HG03521 (cell line): ENCODE data around the gene PAN3.

ENCODE experiments used
- ATAC-seq: cut with Tn5 transposase; IDR thresholded peaks from one replicate; pipeline ENCODE4 v1.9.1; 2021; ENCODE audit warnings: mild to moderate bottlenecking, moderate library complexity; ENCODE audit not compliant: unreplicated experiment

PAN3 gene

DNA sequence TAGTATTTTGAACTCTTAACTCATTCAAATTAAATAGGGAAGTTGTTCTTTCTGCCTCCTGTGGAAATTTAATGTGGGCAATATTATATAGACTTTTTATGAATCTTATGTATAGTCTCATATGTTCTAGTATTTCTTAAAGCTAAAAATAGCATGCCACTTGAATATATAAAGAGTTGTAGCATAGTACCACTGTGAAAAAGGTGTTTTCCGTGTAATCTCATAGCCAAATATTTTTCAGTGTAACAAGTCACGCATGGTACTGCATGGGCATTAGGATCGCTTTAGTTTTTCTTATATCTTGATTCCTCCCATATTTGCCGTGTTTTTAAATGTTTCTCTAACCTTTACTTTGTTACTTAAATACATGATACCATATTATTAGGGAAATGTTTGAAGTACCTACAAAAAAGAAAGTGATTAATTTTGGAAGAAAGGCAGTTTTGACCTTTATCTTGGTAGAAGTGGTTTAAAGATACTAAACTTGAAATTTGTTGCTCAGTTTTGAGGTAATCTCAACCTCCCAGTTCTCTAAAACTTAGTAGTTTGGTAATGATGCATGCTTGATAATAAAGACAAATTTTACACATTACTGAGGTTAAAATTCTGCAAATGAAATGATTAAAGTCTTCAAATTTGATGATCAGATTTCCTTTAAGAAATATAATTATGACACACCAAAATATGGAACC lies 81.2 kb downstream of the PAN3 start:
- no peak for ATAC-seq

DNA sequence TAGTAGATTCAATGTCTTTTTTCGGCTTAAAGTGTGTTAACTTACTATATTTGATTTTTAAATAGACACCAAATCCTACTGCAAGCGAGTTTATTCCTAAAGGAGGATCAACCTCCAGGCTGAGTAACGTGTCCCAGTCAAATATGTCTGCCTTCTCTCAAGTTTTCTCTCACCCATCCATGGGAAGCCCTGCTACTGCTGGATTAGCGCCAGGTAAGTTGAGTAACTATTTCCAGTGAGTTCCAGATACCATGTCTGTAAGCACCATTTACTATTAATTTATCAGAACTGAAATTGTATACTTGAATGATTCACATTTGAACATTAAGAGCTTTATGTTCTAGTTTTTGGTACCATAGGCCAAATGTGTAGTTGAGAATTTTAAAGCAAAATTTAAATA lies 81.8 kb downstream of the PAN3 start:
- ATAC-seq: no peak

DNA sequence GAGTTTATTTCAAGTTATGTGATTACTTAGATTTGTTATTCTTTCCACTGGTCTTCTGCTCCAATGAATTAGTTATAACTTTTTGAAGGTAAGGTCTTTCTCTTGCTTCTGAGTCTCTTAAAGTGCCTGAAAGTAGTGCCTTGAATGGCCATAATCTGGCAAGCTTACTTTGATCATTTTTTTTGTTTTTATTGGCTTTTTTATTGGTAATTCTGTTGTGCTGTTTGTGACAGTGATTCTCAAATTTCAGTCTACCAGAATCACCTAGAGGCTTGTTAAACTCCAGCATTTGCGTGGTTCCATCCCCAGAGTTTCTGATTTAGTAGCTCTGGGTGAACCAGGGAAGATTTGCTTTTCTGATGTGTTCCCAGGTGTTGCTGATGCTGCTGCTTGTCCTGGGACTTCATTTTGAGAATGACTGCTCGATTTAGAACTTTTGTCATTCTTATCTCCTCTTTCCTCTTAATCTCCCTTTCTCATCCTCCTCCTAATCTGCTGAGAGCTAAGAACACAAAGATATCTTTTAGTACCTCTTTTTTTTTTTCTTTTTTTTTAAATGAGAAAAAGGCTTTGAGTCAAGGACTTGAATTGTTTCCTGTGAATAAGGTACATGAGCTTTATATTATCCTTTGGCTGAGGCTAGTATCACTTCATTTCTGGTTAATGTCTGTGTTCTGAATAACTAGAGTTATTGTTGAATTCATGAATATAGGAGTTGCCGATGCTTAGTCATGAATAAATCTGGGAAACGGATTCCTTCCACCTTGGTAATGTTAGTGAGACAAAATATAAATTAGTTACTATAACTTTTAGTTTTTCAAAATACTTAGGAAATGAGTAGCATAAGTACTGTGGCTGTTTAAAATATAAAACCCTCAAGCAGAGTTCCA lies 91.4 kb downstream of the PAN3 start:
- no peak for ATAC-seq

DNA sequence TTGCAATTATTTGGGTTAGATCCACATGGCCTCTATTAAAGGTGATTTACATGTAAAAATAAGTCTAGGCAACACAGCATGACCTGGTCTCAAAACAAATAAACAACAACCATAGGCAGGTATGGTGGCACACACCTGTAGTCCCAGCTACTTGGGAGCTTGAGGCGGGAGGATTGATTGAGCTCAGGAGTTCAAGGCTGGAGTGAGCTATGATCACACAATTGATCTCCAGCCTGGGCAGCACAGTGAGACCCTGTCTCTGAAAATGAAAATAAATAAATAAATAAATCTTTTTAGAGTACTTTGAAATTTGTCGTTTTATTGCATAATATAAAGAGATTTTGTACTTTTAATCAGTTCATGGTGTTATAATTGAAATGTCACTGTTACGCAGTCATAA lies 93.3 kb downstream of the PAN3 start:
- no peak for ATAC-seq

DNA sequence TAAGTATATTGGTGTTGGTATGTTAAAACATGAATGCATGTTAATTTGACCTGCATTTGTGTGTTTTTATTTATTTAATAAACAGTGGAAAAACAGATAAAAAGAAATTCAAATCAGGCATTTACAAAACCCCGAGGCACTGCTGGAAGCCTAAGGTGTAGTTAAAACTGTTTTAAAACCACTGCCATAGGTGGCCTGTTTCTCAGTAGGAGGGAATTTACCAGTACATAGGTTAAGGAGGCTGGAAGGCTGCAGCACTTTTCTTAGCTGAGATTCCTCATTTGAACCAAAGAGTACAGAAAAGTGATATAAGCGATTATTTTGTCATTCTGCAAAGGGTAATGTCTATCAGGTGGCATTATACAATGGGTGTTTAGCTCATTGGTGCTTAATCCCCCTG lies 99.6 kb downstream of the PAN3 start:
- no peak for ATAC-seq

DNA sequence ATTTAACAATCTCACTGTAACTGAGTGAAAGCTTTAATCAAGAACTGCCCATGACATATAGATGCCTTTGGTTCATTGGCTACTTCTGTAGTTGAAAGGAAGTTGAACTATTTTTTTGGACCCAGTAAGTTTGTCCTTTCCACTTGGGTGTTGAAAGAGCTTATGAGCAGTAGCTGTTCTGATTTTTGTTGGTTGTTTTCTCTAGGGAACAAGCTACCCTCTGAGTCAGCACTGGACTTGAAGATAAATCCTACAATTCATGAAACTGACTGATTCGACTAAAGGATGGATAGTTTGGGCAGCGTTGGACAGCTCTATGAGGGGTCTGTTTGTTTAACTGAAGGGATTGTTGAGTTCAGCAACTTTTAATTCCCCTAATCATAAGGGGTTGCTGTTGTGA lies 101.0 kb downstream of the PAN3 start:
- no peak for ATAC-seq

DNA sequence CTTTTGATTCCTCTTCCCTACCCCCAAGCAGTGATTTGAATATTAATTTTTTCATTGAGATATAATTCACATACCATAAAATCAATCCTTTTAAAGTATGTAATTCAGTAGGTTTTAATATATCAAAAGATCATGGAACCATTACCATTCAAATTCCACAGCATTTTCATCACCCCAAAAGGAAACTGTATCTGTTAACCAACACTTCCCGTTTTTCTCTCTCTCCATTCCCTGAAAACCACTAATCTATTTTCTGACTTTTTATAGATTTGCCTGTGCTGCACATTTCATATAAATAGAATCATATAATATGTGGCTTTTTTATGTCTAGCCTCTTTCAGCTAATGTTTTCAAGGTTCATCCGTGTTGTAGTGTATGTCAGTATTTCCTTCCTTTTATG lies 107.1 kb downstream of the PAN3 start:
- ATAC-seq: no peak

DNA sequence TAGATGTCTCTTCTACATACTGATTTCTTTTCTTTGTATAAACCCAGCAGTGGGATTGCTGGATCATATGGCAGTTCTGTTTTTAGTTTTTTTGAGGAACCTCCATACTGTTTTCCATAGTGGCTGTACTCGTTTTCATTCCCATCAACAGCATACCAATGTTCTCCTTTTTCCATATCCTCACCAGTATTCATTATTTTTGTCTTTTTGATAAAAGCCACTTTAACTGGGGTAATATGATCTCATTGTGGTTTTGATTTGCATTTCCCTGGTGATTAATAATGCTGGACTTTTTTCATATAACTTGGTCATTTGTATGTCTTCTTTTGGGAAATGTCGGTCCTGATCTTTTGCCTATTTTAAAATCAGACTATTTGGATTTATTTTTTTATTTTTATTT lies 108.5 kb downstream of the PAN3 start:
- ATAC-seq: no peak

DNA sequence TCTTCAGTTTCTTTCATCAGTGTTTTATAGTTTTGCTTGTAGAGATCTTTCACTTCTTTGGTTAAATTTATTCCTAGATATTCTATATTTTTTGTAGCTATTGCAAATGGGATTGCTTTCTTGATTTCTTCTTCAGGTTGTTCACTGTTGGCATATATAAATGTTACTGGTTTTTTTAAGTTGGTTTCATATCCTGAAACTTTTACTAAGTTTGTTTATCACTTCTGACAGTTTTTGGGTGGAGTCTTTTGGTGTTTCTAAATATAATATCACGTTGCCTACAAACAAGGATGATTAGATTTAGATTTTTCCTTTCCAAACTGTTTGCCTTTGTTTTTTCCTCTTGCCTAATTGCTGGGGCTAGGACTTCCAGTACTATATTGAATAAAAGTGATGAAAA lies 109.7 kb downstream of the PAN3 start:
- no peak for ATAC-seq

DNA sequence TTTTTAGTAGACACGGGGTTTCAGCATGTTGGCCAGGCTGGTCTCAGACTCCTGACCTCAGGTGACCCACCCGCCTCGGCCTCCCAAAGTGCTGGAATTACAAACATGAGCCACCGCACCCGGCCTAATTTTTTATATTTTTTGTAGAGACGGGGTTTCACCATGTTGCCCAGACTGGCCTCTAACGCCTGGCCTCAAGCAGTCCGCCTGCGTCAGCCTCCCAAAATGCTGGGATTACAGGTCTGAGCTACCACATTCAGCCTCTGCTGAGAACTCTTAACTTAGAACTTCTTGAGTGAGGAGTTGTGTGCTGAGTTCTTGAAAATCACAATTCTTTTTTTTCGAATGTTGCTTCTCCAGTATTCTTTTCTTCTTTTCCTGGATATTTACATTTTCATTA lies 112.2 kb downstream of the PAN3 start:
- no peak for ATAC-seq

DNA sequence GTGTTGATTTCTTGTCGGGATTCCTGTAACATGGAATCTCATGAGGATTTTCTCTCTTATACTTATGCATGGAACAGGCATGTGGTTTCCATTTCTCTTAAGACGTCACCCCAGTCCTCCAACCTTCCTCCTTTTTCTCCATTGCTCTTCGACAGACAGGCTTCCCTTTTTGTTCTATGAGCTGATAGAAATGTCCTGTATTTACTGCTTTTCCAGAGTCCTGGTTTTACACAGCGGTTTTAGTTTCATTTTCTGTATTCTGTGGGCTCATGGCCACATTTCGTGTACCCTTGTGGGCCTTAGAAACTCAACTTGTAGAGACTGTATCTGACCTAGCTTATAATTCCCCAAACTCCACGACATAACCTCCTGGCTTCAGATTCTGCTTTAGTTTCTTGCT lies 113.1 kb downstream of the PAN3 start:
- ATAC-seq: no peak

DNA sequence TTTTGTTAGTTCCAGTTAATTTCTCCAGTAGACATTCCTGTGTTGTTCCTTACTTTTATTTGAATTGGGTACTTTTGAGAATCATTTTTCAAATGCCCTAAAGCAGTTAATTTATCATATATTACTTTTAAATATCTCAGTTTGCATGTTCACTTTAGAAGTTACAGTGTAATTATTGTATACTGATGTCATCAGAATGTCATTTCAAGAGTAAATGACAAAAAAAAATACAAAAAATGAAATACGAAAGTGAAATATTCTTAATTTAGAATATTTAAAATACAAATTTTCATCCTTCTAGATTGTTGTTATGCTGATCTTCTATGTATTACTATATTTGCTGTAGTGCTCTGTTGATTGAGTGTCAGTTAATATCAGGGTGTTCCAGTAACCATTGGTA lies 114.2 kb downstream of the PAN3 start:
- no peak for ATAC-seq

DNA sequence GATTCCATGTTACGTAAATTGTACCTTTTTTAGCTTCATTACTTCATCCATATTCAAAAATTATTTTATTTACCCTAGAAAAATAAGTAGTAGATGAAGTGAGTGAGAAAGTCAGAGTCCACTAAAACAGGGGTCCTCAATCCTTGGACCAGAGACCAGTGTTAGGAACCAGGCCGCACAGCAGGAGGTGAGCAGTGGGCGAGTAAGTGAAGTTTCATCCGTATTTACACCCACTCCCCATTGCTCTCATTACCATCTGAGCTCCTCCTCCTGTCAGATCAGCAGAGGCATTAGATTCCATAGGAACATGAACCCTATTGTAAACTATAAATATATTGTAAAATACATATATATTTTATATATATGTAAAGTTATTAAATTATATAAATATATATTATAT lies 119.0 kb downstream of the PAN3 start:
- ATAC-seq: no peak

DNA sequence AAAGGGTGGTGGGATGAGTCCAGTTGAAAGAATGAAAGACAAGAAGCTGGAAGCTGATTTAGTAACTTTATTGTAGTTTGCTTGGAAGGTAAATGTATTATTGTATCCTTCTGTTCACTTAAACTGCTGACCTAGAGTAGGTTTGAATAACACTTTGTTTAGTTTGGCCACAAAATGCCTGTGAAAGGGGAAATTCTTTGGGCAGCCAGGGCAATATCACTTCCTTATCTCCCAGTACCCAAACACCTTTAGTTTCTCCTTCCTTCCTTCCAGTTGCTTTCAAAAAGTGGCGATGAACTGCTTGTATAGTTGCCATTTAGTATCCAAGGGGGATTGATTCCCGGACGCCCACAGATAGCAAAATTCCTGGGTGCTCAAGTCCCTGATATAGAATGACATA lies 120.1 kb downstream of the PAN3 start:
- no peak for ATAC-seq

DNA sequence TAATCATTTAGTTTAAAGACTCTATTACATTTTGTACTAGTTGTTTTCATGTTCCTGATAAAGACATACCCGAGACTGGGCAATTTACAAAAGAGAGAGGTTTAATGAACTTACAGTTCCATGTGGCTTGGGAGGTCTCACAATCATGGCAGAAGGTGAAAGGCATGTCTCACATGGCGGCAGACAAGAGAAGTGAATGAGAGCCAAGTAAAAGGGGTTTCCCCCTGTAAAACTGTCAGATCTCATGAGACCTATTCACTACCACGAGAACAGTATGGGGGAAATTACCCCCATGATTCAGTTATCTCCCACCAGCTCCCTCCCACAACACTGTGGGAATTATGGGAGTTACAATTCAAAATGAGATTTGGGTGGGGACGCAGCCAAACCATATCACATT lies 129.2 kb downstream of the PAN3 start:
- no peak for ATAC-seq

DNA sequence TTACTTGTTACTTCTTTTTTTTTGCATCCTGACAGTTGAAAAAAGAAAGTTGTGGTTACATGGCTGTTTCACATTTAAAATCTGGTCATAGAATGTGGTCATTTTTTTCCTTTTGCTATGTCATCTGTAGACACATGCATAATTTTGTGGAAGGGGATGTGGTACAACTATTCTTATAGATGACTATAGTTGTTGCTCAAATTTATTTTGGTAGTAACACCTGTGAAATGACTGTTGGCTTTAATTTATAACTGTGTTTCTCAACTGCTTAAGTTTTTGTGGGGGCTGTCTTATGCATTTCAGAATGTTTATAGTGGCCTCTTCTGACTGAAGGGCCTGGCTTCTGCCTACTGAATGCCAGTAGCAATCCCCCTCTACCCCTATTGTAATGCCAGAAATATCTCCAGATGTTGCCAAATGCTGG lies 130.5 kb downstream of the PAN3 start:
- peak; percentile 97 for ATAC-seq

DNA sequence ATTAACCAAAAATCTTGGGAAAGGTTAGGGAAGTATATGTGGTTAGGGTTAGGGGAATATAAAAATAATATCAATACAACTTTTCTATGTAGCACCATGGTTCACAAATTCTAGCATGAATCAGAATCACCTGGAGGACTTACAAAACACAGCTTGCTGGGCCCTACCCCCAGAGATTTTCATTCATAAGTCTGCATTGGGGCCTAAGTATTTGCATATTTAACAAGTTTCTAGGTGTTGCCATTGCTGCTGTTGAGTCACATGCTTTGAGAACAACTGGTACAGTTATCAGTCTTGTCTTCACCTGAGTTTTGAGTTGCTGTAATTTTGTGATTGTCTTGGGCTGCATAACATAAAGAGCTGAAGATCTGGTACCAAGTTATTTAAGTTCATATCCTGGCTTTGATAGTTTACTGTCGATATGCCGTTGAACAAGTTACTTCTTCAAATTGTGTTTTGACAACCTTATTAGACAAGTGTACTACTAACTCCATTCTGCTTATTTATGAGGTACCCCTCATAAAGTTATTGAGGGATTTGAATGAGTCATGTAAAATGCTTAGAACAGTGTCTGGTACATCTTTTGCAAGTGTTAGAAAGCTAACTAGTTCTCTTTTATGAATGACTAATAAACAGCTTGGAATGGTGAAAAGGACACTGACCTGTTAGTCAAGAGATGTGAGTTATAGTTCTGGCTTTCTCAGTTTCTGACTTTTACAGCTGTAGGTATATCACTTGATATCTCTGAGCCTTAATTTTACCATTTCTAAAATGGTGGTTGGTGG lies 132.9 kb downstream of the PAN3 start:
- ATAC-seq: no peak

DNA sequence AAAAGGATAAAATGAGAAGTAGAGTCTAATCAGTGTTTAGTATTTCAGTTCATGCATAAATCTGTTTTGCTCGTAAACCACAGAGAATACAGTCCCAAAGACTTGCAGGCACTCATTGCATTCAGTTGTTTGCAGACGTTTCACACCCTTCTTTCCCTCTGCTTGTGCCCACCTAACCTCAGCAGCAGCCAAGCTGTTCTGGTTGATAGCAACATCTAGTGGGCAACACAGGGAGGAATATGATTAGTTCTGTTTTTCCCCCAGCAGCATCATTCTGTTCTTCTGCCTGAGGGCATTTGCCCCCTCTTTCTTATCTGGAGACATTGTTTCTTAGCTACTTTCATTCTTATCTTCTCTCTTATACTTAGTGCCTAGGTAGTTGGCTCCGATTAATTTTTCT lies 135.6 kb downstream of the PAN3 start:
- no peak for ATAC-seq

DNA sequence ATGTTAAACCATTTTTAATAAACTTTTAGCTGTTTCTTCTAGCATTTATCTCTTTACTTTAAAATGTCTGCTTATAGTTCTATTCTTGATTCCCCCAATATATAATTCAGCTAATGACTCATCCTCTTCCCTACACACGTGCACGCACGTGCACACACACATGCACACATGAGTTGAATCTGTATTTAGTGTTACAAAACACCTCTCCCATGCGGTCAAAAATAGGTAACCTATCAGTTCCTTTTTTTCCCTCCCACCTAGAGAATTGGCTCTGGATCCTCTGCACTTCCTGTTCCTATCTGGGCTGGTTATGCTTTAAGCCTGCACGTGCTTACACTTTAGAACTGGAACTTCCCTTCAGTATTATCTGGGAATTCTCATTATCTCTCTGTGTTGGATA lies 144.1 kb downstream of the PAN3 start:
- ATAC-seq: no peak

DNA sequence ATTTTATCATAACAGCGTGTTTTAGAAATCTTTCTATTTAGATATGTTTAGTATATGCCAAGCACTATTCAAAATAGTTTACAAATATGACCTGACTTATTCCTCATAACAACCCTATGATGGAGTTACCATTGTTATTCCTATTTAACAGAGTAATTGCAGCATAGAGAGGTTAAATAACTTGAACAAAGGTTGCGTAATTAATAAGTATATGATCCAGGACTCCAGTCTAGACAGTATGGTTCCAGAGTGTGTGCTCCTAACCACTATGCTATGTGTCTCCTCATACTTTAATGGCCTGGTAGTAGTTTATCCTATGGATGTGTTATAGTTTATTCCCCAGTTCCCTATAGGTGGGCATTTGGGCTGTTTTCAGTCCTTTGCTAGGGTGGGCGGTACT lies 145.3 kb downstream of the PAN3 start:
- no peak for ATAC-seq

DNA sequence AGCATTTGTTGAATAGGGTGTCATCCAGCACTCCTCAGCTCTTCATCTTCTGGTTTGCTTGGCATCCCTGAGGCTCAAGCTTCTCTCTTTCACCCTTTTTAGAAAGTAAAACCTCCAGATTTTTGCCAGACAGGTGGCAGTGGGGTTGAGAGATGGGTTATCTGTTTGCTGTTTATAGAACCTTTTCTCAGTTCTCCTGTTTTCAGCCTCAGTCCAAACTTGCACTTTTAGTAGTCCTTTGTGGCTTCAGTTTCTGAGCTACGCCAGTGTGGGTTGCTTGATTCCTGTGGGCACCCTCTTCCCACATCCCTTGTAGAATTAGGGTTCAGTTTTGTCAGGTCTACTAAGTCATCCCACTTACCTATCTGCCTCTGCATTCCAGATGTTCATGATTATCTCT lies 147.9 kb downstream of the PAN3 start:
- no peak for ATAC-seq

DNA sequence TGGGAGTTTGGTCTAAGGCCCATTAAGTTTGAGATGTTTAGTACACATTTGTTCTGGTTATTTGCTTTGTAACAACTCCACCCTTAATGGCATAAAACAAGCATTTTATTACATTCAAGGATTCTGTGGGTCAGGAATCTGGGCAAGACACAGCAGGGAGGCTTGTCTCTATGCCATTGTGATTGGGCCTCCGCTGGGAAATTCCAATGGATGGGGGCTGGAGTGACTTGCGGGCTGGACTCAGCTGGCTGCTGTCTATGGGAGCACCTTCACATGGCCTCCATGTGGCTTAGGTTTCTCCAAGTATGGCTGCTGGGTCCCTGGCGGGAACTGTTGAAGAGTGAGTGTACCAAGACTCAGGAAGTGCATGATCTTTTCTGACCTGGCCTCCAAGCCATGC lies 159.0 kb downstream of the PAN3 start:
- no peak for ATAC-seq
